GM19468 (cell line): ENCODE measurements around the gene USP6.
"Not testable (repeated sequence)": the region's sequence is repeated elsewhere in the genome, so short reads cannot be mapped to it uniquely, and the experiment has no call there.

Source experiments
- ATAC-seq: cut with Tn5 transposase; IDR thresholded peaks from one replicate; pipeline ENCODE4 v1.9.1; 2021; ENCODE audit warnings: mild to moderate bottlenecking, moderate library complexity, moderate number of reproducible peaks; ENCODE audit not compliant: unreplicated experiment; ENCODE audit errors: extremely low read depth

Gene USP6

GRCh38 chr17:5121186-5121841, 5.5 kb downstream of the USP6 start:
- no peak for ATAC-seq

- not testable (repeated sequence) for ATAC-seq
These were observed 6.2 kb downstream of the USP6 start for GRCh38 chr17:5122056-5122455.

DNA sequence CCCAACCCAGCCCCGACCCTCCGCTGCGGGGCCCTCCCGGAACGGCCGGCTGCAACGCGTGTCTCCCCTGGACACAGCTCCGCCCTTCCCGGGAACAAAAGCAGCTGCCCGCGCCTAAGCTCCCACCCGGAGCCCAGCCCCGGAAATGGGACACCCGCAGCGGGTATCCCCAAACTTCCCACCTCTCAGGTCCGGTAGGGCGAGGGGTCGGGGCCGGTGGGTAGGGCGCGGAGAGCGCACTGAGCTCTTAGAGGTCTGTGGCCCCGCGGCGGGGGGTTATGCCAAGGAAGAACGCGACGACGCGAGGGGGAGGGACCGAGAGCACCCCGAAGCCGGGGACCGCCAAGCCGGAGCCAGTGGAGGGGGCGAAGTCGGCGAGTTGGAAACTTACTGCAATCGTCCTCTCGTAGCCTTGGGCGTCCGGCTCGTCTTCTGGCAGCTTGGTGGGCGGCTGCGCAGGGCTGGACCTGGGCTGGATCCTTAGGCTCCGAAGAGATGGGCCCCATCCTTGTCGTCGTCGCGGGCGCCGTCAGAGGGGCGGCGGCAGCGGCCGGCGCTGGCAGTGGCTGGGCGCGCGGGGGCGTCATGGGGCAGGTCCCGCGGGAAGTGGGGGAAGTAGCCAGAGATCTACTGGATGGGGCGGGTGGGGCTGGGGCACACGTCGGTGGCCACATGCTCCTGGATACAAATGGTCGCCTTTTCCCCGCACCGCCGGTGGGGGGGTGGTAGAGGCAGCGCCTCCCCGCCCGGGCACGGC, 6.9 kb downstream of the USP6 start:
- no peak for ATAC-seq

- ATAC-seq: no peak
These were observed 7.7 kb downstream of the USP6 start for GRCh38 chr17:5123343-5124124.

- not testable (repeated sequence) for ATAC-seq
These were observed 8.4 kb downstream of the USP6 start for GRCh38 chr17:5124125-5124760.

DNA sequence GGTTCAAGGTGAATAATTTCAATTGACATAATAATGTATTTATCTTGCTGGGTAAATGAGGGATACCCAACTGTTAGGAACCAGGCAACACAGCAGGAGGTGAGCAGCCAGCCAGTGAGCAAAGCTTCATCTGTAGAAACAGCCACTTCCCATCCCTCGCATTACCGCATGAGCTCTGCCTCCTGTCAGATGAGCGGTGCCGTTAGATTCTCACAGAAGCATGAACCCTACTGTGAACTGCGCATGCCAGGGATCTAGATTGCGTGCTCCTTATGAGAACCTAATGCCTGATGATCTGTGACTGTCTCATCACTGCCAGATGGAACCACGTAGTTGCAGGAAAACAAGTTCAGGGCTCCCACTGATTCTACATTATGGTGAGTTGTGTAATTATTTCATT, 9.1 kb downstream of the USP6 start:
- ATAC-seq: not testable (repeated sequence)

- no peak for ATAC-seq
These were observed 11.1 kb downstream of the USP6 start for GRCh38 chr17:5126719-5127488.

DNA sequence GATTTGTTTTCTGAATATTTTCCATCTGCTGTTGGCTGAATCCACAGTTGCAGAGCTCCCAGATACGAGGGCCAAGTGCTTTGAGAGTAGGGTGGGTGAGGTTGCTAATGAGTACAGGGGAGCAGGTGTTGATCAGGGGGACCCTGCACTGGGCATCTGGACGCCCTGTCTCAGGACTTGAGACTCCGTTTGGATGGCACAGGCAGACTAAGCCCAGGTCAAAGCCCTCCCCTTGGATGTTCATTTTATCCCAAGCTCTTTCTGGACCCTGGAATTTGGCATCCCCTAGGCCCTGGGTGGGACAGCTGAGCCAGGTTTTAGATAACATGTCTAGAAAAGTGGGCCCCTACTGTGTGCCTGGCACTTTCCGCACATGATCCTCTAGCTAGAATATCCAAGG, 12.1 kb downstream of the USP6 start:
- no peak for ATAC-seq

DNA sequence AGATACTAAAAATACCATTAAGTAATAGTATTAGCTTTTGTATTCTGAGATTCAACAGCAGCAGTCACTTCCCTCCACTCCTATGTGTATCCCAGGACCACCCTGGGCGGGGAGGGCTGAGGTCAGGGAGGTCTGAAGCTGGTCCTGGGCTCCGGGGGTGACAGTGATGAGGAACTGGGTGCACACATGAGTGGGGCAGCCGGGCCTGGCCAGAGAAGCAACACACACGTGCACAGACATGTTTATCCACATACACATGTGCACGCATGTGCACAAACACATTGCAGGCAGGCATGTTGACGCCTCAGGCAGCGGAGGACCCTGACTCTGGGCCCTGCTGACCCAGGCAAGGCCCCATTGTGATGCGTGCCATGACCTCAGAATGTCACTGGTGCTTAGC, 12.6 kb downstream of the USP6 start:
- not testable (repeated sequence) for ATAC-seq

GRCh38 chr17:5128905-5129535, 13.2 kb downstream of the USP6 start:
- ATAC-seq: no peak

GRCh38 chr17:5129770-5130169, 13.9 kb downstream of the USP6 start:
- ATAC-seq: not testable (repeated sequence)

DNA sequence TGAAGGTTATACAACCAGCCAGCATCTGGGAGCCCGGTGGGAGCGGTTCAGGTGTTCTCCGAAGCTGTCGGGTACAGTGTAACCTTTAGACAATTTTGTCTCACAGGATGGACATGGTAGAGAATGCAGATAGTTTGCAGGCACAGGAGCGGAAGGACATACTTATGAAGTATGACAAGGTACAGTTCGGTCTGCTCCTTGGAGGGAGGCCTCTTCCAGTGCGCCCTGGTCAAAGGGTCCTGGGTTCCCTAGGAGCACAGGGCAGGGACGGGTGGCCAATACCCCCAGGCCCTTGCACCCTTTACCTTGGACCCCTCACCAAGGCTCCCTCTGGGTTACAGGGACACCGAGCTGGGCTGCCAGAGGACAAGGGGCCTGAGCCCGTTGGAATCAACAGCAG, 14.4 kb downstream of the USP6 start:
- not testable (repeated sequence) for ATAC-seq

- not testable (repeated sequence) for ATAC-seq
These were observed 14.9 kb downstream of the USP6 start for GRCh38 chr17:5130687-5131086.

DNA sequence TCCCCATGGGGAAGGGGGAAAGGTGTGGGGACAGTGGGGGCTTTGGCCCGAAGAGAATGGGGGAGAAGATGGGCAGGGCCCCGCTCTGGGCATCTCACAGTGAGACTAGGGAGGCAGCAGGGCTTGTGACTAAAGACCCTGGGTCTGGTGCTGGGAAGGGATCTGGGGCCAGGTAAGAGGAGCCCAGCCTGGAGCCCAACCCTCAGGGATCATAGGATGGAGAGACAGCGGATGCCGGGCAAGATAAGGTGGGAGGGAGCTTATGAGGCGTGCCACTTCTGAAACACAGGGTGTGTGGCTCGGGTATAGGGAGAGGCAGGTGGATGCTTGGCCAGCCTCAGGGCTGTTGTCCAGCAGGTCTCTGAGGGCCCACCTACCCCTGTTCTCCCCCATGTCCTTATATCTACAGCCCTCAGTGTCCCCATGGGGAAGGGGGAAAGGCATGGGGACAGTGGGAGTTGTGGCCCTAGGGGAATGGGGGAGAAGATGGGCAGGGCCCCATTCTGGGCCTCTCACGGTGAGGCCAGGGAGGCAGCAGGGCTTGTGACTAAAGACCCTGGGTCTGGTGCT, 15.4 kb downstream of the USP6 start:
- ATAC-seq: no peak

DNA sequence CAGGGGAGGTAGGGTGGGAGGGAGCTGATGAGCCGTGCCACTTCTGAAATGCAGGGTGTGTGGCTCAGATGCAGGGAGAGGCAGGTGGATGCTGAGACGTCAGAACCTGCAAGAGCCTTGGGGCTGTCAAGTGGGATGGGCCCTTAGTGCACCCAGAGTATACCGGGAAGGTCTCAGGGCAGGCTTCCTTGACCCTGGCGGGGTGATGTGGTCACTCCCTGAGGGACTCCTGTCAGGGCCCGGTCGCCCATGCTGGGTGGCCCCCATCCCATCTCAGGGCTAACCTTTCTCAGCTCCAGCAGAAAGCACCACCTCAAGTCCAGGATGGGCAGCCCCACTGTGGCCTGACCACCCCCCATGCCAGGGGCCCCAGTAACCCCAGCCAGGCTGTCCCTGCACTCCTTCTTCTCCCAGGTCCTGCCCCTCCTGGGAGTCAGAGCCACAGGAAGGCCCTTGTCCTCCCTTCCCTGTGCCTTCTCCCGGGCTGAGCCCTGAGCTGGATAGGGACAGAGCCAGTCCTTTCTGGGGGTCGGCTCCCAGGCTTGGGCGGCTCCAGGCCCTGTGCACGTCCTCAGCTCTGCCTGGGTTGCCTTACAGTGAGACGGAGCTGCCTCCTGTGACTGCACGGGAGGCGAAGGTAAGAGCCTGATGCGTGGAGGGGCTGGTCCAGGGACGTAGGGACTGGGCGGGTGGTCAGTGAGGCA, 16.1 kb downstream of the USP6 start:
- not testable (repeated sequence) for ATAC-seq

- ATAC-seq: not testable (repeated sequence)
These were observed 16.8 kb downstream of the USP6 start for GRCh38 chr17:5132503-5133225.

DNA sequence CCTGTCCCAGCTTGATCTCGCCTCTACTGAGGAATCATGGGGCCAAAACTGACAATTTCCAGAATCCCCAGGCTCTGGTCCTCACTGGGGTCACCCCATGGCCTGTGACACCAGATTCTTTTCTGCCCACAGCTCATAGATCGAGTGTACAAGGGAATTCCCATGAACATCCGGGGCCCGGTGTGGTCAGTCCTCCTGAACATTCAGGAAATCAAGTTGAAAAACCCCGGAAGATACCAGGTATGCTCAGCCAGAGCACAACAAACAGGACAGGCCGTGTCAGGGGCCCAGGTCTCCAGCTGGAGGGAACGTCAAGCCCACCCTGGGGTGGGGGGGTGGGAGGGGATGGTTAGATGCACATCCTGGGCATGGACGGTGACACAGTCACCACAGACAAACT, 17.5 kb downstream of the USP6 start:
- no peak for ATAC-seq

GRCh38 chr17:5133961-5134360, 18.1 kb downstream of the USP6 start:
- not testable (repeated sequence) for ATAC-seq
